PC-9 (cell line): ENCODE results near the gene PRKG1. TPM values are rescaled to one million over a fixed set of nuclear protein-coding genes. Genes with fewer than 3 reads are reported as not detected.

ENCODE experiments used
- BruUV-seq: library from RNA; stranded (reverse); fragments of 400-500 nt; replicated peaks from 2 replicates; lab custom pipeline; 2021; lab: Mats Ljungman, UMichigan
- CTCF ChIA-PET: fragments of 300-600 bp; sonication (Branson Sonifier 250); formaldehyde crosslinking; loops from one replicate; lab custom pipeline; 2022; ENCODE audit warnings: antibody characterized with exemption; lab: Charles Lee
- POLR2A ChIA-PET: fragments of 300-600 bp; sonication (Branson Sonifier 250); formaldehyde crosslinking; loops from one replicate; lab custom pipeline; 2022; ENCODE audit warnings: antibody characterized with exemption; ENCODE audit not compliant: unreplicated experiment; lab: Charles Lee
- DNase-seq, 2 experiments: peaks; one replicate each; pipeline versions ENCODE4 v3.0.0 to v3.0.0-alpha.2; 2015 to 2022; ENCODE audit warnings: mixed read lengths in 1 of 2
- H2AFZ ChIP-seq: fragments of 200-600 bp; sonication (generic); 2 replicates; pipeline ENCODE4 v1.8.1; 2017; ENCODE audit warnings: antibody characterized with exemption
- H3F3A ChIP-seq: fragments of 200-600 bp; sonication (generic); 2 replicates; pipeline ENCODE4 v1.8.1; 2017; ENCODE audit warnings: antibody characterized with exemption, mild to moderate bottlenecking, low read depth; ENCODE audit not compliant: insufficient read depth
- H3K27ac ChIP-seq: fragments of 200-600 bp; sonication (generic); 2 replicates; pipeline ENCODE4 v1.6.1; 2016; ENCODE audit warnings: mixed run types
- H3K27me3 ChIP-seq: fragments of 200-600 bp; sonication (generic); 2 replicates; pipeline ENCODE4 v1.6.1; 2016; ENCODE audit warnings: low read depth, mixed run types; ENCODE audit not compliant: insufficient read depth
- H3K36me3 ChIP-seq: fragments of 200-600 bp; sonication (generic); 2 replicates; pipeline ENCODE4 v1.6.1; 2016; ENCODE audit warnings: low read depth, mixed run types
- H3K4me1 ChIP-seq: fragments of 200-600 bp; sonication (generic); replicated peaks from 2 replicates; pipeline ENCODE4 v1.6.1; 2016; ENCODE audit warnings: mixed run types; ENCODE audit not compliant: insufficient read depth
- H3K4me2 ChIP-seq: fragments of 200-600 bp; sonication (generic); 2 replicates; pipeline ENCODE4 v1.6.1; 2017; ENCODE audit warnings: mixed run types
- H3K4me3 ChIP-seq: fragments of 200-600 bp; sonication (generic); 2 replicates; pipeline ENCODE4 v1.6.1; 2016; ENCODE audit warnings: mixed run types
- H3K79me2 ChIP-seq: fragments of 200-600 bp; sonication (generic); 2 replicates; pipeline ENCODE4 v1.6.1; 2017; ENCODE audit warnings: low read depth, mixed run types
- H3K9me2 ChIP-seq: fragments of 200-600 bp; sonication (generic); 2 replicates; pipeline ENCODE4 v1.8.1; 2017; ENCODE audit warnings: mild to moderate bottlenecking; ENCODE audit not compliant: insufficient read depth
- H3K9me3 ChIP-seq: fragments of 200-600 bp; sonication (generic); 2 replicates; pipeline ENCODE4 v1.8.1; 2016; ENCODE audit warnings: low read depth; ENCODE audit not compliant: insufficient read depth
- H4K20me1 ChIP-seq: fragments of 200-600 bp; sonication (generic); 2 replicates; pipeline ENCODE4 v1.8.1; 2017; ENCODE audit not compliant: insufficient read depth
- EZH2 ChIP-seq: fragments of 200-600 bp; sonication (generic); IDR thresholded peaks from 2 replicates; pipeline ENCODE4 v1.8.0; 2017; ENCODE audit warnings: antibody characterized with exemption, low read depth
- intact Hi-C: fragments of 100-400 bp; cut with micrococcal nuclease; formaldehyde crosslinking; loops from one replicate; pipeline ENCODE4 v1.10.0; 2022; ENCODE audit not compliant: unreplicated experiment
- total RNA-seq: library from RNA; stranded (reverse); gene quantifications from 2 replicates; pipeline ENCODE4 v1.2.3, GENCODE V29; 2021
- TF ChIP-seq, protein P1 (sequence below): fragments of 200-600 bp; sonication (generic); conservative IDR thresholded peaks from 2 replicates; pipeline ENCODE4 v1.6.1; 2017; ENCODE audit warnings: mixed run types, antibody characterized with exemption, mild to moderate bottlenecking, moderate library complexity

The PRKG1 gene
- total RNA-seq, 1 experiment from 2014 or later = 0.70 TPM

GRCh38 chr10:51108406-51108805, 34.1 kb downstream of the PRKG1 start:
- ChIA-PET CTCF (no interaction called here), POLR2A (no interaction called here)
- intact Hi-C loops = no loop called here
- H3K9me2 ChIP-seq = no peaks in the 10 kb centered on the region
- no peaks in the 10 kb centered on the region for H3K27me3 ChIP-seq
- H3K9me3 ChIP-seq = no peaks in the 10 kb centered on the region
- H3F3A ChIP-seq = no peaks in the 10 kb centered on the region
- H2AFZ ChIP-seq = no peak overlapping the region
- H3K79me2 ChIP-seq = no peaks in the 10 kb centered on the region
- no peak overlapping the region for H3K4me3 ChIP-seq
- no peak overlapping the region for H3K4me2 ChIP-seq
- TF ChIP-seq, protein P1, sequence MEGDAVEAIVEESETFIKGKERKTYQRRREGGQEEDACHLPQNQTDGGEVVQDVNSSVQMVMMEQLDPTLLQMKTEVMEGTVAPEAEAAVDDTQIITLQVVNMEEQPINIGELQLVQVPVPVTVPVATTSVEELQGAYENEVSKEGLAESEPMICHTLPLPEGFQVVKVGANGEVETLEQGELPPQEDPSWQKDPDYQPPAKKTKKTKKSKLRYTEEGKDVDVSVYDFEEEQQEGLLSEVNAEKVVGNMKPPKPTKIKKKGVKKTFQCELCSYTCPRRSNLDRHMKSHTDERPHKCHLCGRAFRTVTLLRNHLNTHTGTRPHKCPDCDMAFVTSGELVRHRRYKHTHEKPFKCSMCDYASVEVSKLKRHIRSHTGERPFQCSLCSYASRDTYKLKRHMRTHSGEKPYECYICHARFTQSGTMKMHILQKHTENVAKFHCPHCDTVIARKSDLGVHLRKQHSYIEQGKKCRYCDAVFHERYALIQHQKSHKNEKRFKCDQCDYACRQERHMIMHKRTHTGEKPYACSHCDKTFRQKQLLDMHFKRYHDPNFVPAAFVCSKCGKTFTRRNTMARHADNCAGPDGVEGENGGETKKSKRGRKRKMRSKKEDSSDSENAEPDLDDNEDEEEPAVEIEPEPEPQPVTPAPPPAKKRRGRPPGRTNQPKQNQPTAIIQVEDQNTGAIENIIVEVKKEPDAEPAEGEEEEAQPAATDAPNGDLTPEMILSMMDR = no peak
- TF ChIP-seq EZH2 = no peak
- H3K36me3 ChIP-seq = no peaks in the 10 kb centered on the region
- BruUV-seq = no TSS peak
- no peaks in the 10 kb centered on the region for H4K20me1 ChIP-seq
- no peak overlapping the region for H3K27ac ChIP-seq
- H3K4me1 ChIP-seq = no peaks in the 10 kb centered on the region
- no peak for DNase-seq

GRCh38 chr10:51109801-51110533, 35.7 kb downstream of the PRKG1 start:
- Histone ChIP-seq H4K20me1 (no peaks in the 10 kb centered on the region), H3K36me3 (no peaks in the 10 kb centered on the region), H3K4me1 (no peaks in the 10 kb centered on the region), H3K27ac (no peak overlapping the region), H3K4me3 (no peak overlapping the region), H3K9me3 (no peaks in the 10 kb centered on the region), H3K27me3 (no peaks in the 10 kb centered on the region), H3F3A (no peaks in the 10 kb centered on the region), H3K4me2 (no peak overlapping the region), H2AFZ (no peak overlapping the region), H3K9me2 (no peaks in the 10 kb centered on the region), H3K79me2 (no peaks in the 10 kb centered on the region)
- BruUV-seq = no TSS peak
- ChIA-PET CTCF (no interaction called here), POLR2A (no interaction called here)
- no peak for DNase-seq
- intact Hi-C loops = no loop called here
- no peak for TF ChIP-seq EZH2
- TF ChIP-seq, protein P1 = no peak

DNA sequence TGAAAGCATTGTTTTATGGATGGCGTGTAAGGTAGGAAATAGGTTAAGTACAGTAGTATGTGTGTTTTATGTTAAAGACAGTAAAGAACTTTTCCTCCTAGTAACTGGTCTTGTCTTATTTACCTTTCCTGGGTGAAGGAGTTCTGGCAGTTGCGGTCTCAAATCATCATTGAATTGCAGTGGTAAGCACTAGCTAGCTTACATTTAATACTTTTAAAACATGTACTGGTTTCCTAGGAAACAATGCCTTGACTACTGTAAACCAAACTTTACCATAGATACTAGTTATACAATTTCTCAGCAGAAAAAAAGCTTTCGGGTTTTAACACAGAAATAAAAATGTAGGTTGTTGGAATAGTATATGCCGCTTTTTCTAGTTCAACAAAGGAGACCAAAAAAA, 37.7 kb downstream of the PRKG1 start:
- BruUV-seq = no TSS peak
- no peak overlapping the region for H3K4me3 ChIP-seq
- no peaks in the 10 kb centered on the region for H3F3A ChIP-seq
- H3K9me2 ChIP-seq = no peaks in the 10 kb centered on the region
- CTCF ChIA-PET = no interaction called here
- no peaks in the 10 kb centered on the region for H4K20me1 ChIP-seq
- no peaks in the 10 kb centered on the region for H3K36me3 ChIP-seq
- no peaks in the 10 kb centered on the region for H3K79me2 ChIP-seq
- no peaks in the 10 kb centered on the region for H3K4me1 ChIP-seq
- TF ChIP-seq, protein P1 = no peak
- no peak for TF ChIP-seq EZH2
- no peaks in the 10 kb centered on the region for H3K27me3 ChIP-seq
- H3K9me3 ChIP-seq = no peaks in the 10 kb centered on the region
- H3K27ac ChIP-seq = no peak overlapping the region
- H3K4me2 ChIP-seq = no peak overlapping the region
- no peak for DNase-seq
- POLR2A ChIA-PET = no interaction called here
- intact Hi-C loops = no loop called here
- H2AFZ ChIP-seq = no peak overlapping the region
